ENCODE measurements around the gene AP3B2. TPM values are rescaled to one million over a fixed set of nuclear protein-coding genes. Genes with fewer than 3 reads are reported as not detected.

Gene AP3B2
- total RNA-seq, 2 experiments from 2014 or later, result 0.08 TPM; not detected in 1

DNA sequence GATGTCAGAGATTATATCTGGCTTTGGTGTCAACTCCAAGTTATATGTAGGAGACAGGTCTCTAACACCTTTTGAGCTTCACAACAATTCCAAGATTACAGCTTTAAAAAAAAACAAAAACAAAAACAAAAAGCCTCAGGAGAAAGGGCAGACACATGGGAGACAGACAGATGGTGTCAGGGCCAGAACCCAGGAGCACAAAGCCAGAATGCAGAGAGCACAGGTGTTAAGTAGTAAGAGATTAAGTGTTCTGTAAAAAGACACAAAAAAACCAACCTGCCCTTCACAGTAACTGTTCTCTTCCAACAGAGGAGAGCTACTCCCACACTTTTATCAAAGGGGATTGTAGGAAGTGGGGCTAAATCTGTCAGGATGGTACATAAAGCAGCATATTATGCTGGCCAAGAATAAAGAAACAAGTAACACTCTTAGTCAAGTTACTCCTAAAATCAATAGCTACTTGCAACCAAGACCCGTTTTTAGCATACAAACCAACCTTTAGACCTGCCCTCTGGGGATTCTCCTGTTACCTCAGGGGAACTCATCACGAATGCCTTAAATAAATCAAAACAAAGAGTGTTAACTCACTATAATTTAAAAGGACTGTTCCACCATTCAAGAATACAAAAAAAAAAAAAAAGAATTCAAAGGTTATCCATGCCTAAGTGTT lies 68.4 kb downstream of the AP3B2 start:
- ChIA-PET CTCF (no interaction called here), POLR2A (no interaction called here)
- no peak overlapping the region for H3K27ac Mint-ChIP-seq
- no peak for DNase-seq
- no peaks in the 10 kb centered on the region for H3K9me3 Mint-ChIP-seq
- H3K4me1 Mint-ChIP-seq, result peaks cover 3% of the 10 kb centered on the region
- peaks cover 72% of the 10 kb centered on the region for H3K27me3 Mint-ChIP-seq
- no peak overlapping the region for H3K4me3 Mint-ChIP-seq
- H3K36me3 Mint-ChIP-seq (ENCODE audit: low read depth), result peaks cover 2% of the 10 kb centered on the region

DNA sequence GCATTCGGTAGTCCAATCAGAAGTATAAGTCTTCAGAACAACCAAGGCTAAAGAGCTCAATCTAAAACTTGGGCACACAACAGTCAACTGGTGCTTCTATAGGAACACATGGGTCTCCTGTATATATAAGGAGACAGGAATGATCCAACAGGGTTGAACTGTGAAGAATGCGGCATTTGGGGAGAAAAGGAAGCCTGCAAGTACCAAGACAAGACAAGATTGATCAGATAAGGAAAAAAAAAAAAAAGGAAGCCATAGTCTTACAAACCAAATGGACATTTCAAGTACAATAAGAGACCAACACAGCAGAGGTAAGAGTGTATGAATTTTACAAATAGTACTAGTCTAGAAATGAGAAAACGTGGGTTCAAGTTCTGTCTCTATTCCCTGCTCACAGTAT lies 69.0 kb downstream of the AP3B2 start:
- ChIA-PET POLR2A (no interaction called here), CTCF (no interaction called here)
- peaks cover 72% of the 10 kb centered on the region for H3K27me3 Mint-ChIP-seq
- H3K4me3 Mint-ChIP-seq, result no peak overlapping the region
- DNase-seq, result no peak
- H3K9me3 Mint-ChIP-seq, result no peaks in the 10 kb centered on the region
- no peak overlapping the region for H3K27ac Mint-ChIP-seq
- no peaks in the 10 kb centered on the region for H3K36me3 Mint-ChIP-seq (ENCODE audit: low read depth)
- no peaks in the 10 kb centered on the region for H3K4me1 Mint-ChIP-seq

DNA sequence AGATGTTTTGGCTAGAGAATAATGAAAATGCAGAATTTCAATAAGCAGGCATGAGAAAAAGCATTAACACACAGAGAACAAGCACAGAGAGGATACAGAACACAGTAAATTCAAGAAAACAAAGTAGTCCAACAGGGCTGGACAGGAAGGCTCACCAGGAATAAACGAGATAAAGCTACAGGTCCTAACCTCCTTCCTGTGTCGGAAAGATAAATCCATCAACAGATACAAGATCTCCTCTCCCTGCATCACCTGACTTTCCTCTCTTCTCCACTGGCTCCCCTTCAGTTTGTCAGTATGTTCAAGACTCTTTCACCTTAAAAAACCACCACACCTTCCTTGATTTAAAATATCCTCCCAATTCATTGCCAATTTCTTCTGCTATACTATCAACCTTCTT lies 73.9 kb downstream of the AP3B2 start:
- ChIA-PET CTCF (no interaction called here), POLR2A (no interaction called here)
- Mint-ChIP-seq H3K4me3 (no peak overlapping the region), H3K4me1 (no peaks in the 10 kb centered on the region), H3K9me3 (no peaks in the 10 kb centered on the region), H3K27me3 (peaks cover 42% of the 10 kb centered on the region), H3K27ac (no peak overlapping the region), H3K36me3 (ENCODE audit: low read depth) (no peaks in the 10 kb centered on the region)
- no peak for DNase-seq

DNA sequence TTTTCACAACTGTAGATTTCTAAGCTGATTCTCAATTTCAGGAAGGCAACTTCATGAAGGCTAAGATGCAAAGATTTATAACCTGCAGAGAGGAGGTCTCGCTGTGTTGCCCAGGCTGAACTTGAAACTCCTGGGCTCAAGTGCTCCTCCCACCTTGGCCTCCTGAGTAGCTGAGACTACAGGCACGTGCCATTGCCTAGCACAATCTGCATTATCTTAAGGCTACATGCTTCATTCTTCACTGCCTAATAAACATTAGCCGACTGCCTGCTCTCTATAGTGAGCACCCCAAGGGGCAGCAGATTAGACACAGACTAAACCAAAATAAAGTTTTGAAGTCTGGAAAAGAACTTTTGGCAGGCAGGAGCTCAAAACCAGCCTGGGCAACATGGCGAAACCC lies 79.6 kb downstream of the AP3B2 start:
- no peak overlapping the region for H3K4me3 Mint-ChIP-seq
- H3K27ac Mint-ChIP-seq, result no peak overlapping the region
- H3K4me1 Mint-ChIP-seq, result no peaks in the 10 kb centered on the region
- ChIA-PET CTCF (no interaction called here), POLR2A (no interaction called here)
- no peak for DNase-seq
- no peaks in the 10 kb centered on the region for H3K36me3 Mint-ChIP-seq (ENCODE audit: low read depth)
- H3K9me3 Mint-ChIP-seq, result no peaks in the 10 kb centered on the region
- peaks cover 7% of the 10 kb centered on the region for H3K27me3 Mint-ChIP-seq

DNA sequence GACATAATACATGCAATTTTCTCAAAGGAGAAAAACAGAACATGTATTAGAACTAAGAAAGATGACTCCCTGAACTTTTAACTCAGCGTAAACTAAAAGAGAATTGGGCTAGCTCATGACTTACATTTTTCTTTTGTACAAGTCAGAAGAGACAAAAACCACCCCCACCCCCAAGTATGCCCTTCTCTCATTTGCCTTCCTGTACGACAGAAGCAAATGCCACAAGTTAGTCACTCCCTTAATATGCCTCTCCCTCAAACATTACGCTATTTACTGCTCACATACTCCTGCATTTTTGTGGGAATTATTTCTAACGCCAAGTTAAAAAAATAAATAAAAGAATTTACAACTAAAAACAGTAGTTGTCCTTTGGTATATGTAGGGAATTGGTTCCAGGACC lies 84.5 kb downstream of the AP3B2 start:
- no peaks in the 10 kb centered on the region for H3K4me1 Mint-ChIP-seq
- peaks cover 5% of the 10 kb centered on the region for H3K27me3 Mint-ChIP-seq
- H3K36me3 Mint-ChIP-seq (ENCODE audit: low read depth), result no peaks in the 10 kb centered on the region
- ChIA-PET CTCF (no interaction called here), POLR2A (no interaction called here)
- no peaks in the 10 kb centered on the region for H3K9me3 Mint-ChIP-seq
- DNase-seq, result no peak
- H3K27ac Mint-ChIP-seq, result no peak overlapping the region
- no peak overlapping the region for H3K4me3 Mint-ChIP-seq

DNA sequence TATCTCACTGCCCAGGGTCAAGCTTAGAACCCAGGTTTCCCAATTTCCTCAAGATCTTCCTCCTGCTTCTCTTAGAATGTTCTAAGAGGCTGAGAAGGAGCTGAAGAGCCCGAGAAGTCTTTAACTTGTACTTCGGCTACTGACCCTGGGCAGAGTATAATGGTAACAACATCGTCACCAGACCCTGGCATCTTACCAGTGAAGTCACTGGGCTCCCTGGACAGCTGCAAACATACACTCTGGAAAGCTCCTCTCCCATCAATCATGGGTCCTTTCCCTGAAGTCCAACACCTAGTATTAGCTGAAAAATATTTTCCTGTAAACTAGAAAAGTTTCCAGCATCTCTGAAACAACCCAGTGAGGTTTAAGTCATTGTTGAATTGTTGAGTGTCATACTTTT lies 85.2 kb downstream of the AP3B2 start:
- Mint-ChIP-seq H3K9me3 (no peaks in the 10 kb centered on the region), H3K4me3 (no peak overlapping the region), H3K27me3 (peaks cover 5% of the 10 kb centered on the region), H3K4me1 (no peaks in the 10 kb centered on the region), H3K27ac (no peak overlapping the region), H3K36me3 (ENCODE audit: low read depth) (no peaks in the 10 kb centered on the region)
- CTCF ChIA-PET, result no interaction called here
- POLR2A ChIA-PET, result no interaction called here
- no peak for DNase-seq

GRCh38 chr15:82624008-82624407 lies 85.7 kb downstream of the AP3B2 start:
- Mint-ChIP-seq H3K9me3 (no peaks in the 10 kb centered on the region), H3K4me1 (no peaks in the 10 kb centered on the region), H3K27ac (no peak overlapping the region), H3K36me3 (ENCODE audit: low read depth) (no peaks in the 10 kb centered on the region), H3K4me3 (no peak overlapping the region), H3K27me3 (peaks cover 7% of the 10 kb centered on the region)
- ChIA-PET CTCF (no interaction called here), POLR2A (no interaction called here)
- DNase-seq, result no peak

DNA sequence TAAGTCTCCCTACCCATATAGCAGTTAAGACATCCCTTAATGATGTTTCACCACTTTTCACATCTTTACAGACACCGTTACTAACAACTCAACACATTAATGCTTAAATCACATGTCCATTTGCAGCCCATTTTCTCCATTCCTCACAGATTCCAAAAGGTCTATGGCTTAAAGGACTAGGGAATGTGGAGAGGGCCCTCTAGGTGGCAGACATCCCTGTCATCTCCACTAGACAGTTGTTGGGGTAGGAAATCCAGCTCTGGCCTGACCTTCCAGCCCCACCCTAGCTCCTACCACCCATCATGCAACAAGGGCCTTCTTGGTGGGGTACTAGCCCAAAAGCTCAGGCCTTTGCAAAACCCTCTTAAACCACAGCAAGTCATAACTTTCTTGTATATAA lies 87.7 kb downstream of the AP3B2 start:
- no peaks in the 10 kb centered on the region for H3K9me3 Mint-ChIP-seq
- H3K4me3 Mint-ChIP-seq, result no peak overlapping the region
- H3K27ac Mint-ChIP-seq, result no peak overlapping the region
- H3K36me3 Mint-ChIP-seq (ENCODE audit: low read depth), result no peaks in the 10 kb centered on the region
- DNase-seq, result no peak
- H3K27me3 Mint-ChIP-seq, result peaks cover 5% of the 10 kb centered on the region
- CTCF ChIA-PET, result no interaction called here
- POLR2A ChIA-PET, result no interaction called here
- no peaks in the 10 kb centered on the region for H3K4me1 Mint-ChIP-seq

GRCh38 chr15:82613747-82614146 lies 95.9 kb downstream of the AP3B2 start:
- CTCF ChIA-PET, result no interaction called here
- POLR2A ChIA-PET, result no interaction called here
- H3K4me3 Mint-ChIP-seq, result no peak overlapping the region

GRCh38 chr15:82611348-82611747 lies 98.3 kb downstream of the AP3B2 start:
- H3K36me3 Mint-ChIP-seq (ENCODE audit: low read depth), result no peaks in the 10 kb centered on the region
- POLR2A ChIA-PET, result no interaction called here

More at GRCh38 chr15:82613747-82614146, 95.9 kb downstream of the AP3B2 start:
- no peaks in the 10 kb centered on the region for H3K4me1 Mint-ChIP-seq
- no peak for DNase-seq
- no peaks in the 10 kb centered on the region for H3K9me3 Mint-ChIP-seq
- no peak overlapping the region for H3K27ac Mint-ChIP-seq
- peaks cover 18% of the 10 kb centered on the region for H3K27me3 Mint-ChIP-seq
- no peaks in the 10 kb centered on the region for H3K36me3 Mint-ChIP-seq (ENCODE audit: low read depth)

More at GRCh38 chr15:82611348-82611747, 98.3 kb downstream of the AP3B2 start:
- no peak for DNase-seq
- Mint-ChIP-seq H3K4me1 (no peaks in the 10 kb centered on the region), H3K27me3 (peaks cover 13% of the 10 kb centered on the region), H3K9me3 (no peaks in the 10 kb centered on the region), H3K27ac (no peak overlapping the region), H3K4me3 (no peak overlapping the region)
- CTCF ChIA-PET, result no interaction called here

Other genes starting within 250 kb of the AP3B2 start
- gene RPS17, start 169.4 kb downstream of the AP3B2 start, total RNA-seq, result 1,000 to 10,000 TPM; 1,680 to 1,976 TPM
- not detected for gene CPEB1, start 62.5 kb downstream of the AP3B2 start, total RNA-seq
- not detected for gene FSD2, start 96.2 kb upstream of the AP3B2 start, total RNA-seq
- 10 to 100 TPM; 13.8 to 14.5 TPM for gene WHAMM, start 99.8 kb upstream of the AP3B2 start, total RNA-seq
- gene HOMER2, start 242.8 kb upstream of the AP3B2 start, total RNA-seq, result 10 to 100 TPM in 1 of 2 experiments, 1 to 10 TPM in 1; 7.9 to 10.3 TPM

All from activated CD4-positive, alpha-beta T cell treated with anti-CD3 and anti-CD28 coated beads, Interleukin-2, amount 10 ng/mL, durations not matched to agents 7 days and 5 days (primary cell).